Stimulated activated CD8-positive, alpha-beta memory T cell treated with anti-CD3 and anti-CD28 coated beads, Interleukin-7, amount 100 ng/mL, for 24 hours (primary cell): ENCODE measurements around the gene TPO.
"Not testable (repeated sequence)": the region's sequence is repeated elsewhere in the genome, so short reads cannot be mapped to it uniquely, and the experiment has no call there.

Experiments
- DNase-seq: peaks from one replicate; pipeline ENCODE4 v3.0.0-alpha.2; 2020; ENCODE audit warnings: low read depth

Gene TPO

GRCh38 chr2:1484131-1484884 is 71.0 kb downstream of the TPO start:
- no peak for DNase-seq

GRCh38 chr2:1486670-1487069 is 73.4 kb downstream of the TPO start:
- no peak for DNase-seq

GRCh38 chr2:1487758-1488157 is 74.5 kb downstream of the TPO start:
- DNase-seq = no peak

- DNase-seq = no peak
Observed at GRCh38 chr2:1488181-1488671, 75.0 kb downstream of the TPO start.

- no peak for DNase-seq
Observed at GRCh38 chr2:1488851-1489250, 75.6 kb downstream of the TPO start.

GRCh38 chr2:1489486-1489885 is 76.2 kb downstream of the TPO start:
- DNase-seq = no peak

GRCh38 chr2:1490381-1490780 is 77.1 kb downstream of the TPO start:
- not testable (repeated sequence) for DNase-seq

- no peak for DNase-seq
Observed at GRCh38 chr2:1491751-1492150, 78.5 kb downstream of the TPO start.

- not testable (repeated sequence) for DNase-seq
Observed at GRCh38 chr2:1492231-1492630, 79.0 kb downstream of the TPO start.

GRCh38 chr2:1492711-1493430 is 79.6 kb downstream of the TPO start:
- no peak for DNase-seq

GRCh38 chr2:1493431-1494126 is 80.3 kb downstream of the TPO start:
- no peak for DNase-seq

GRCh38 chr2:1494257-1494656 is 81.0 kb downstream of the TPO start:
- no peak for DNase-seq

GRCh38 chr2:1494906-1495305 is 81.6 kb downstream of the TPO start:
- DNase-seq = no peak

GRCh38 chr2:1495676-1496358 is 82.6 kb downstream of the TPO start:
- no peak for DNase-seq

GRCh38 chr2:1496359-1496821 is 83.1 kb downstream of the TPO start:
- no peak for DNase-seq

GRCh38 chr2:1497122-1497611 is 83.9 kb downstream of the TPO start:
- DNase-seq = no peak

- no peak for DNase-seq
Observed at GRCh38 chr2:1498176-1498575, 84.9 kb downstream of the TPO start.

GRCh38 chr2:1499033-1499795 is 86.0 kb downstream of the TPO start:
- no peak for DNase-seq

GRCh38 chr2:1501038-1501851 is 88.0 kb downstream of the TPO start:
- DNase-seq = no peak

- no peak for DNase-seq
Observed at GRCh38 chr2:1501991-1502390, 88.7 kb downstream of the TPO start.
